Ascending aorta (tissue), 2 donors: ENCODE measurements around the gene PCYT1A. TPM values are rescaled to one million over a fixed set of nuclear protein-coding genes. Genes with fewer than 3 reads are reported as not detected.

Source experiments
- DNase-seq, 2 donors: peaks; one replicate each; pipeline ENCODE4 v3.0.0-alpha.2; 2019; ENCODE audit warnings: low spot score in 2 of 2
- H3K27ac ChIP-seq, 2 donors: fragments of 200-600 bp; sonication (generic); one replicate each; pipeline ENCODE4 v1.5.1; 2016 to 2017; ENCODE audit warnings: mild to moderate bottlenecking in 1 of 2
- H3K27me3 ChIP-seq: fragments of 200-600 bp; sonication (generic); one replicate; pipeline ENCODE4 v1.5.1; 2017
- H3K36me3 ChIP-seq, 2 donors: fragments of 200-600 bp; sonication (generic); one replicate each; pipeline ENCODE4 v1.5.1; 2016
- H3K4me1 ChIP-seq, 2 donors: fragments of 200-600 bp; sonication (generic); one replicate each; pipeline ENCODE4 v1.5.1; 2016 to 2017; ENCODE audit warnings: mild to moderate bottlenecking in 1 of 2
- H3K4me3 ChIP-seq, 2 donors: fragments of 200-600 bp; sonication (generic); one replicate each; pipeline ENCODE4 v1.5.1; 2016 to 2017; ENCODE audit warnings: mild to moderate bottlenecking in 1 of 2
- H3K9me3 ChIP-seq, 2 donors: fragments of 200-600 bp; sonication (generic); one replicate each; pipeline ENCODE4 v1.5.1; 2016
- CTCF ChIP-seq, 3 experiments: fragments of 200-600 bp in 2 of 3; fragments of 450-650 bp in 1 of 3; sonication (generic) in 2 of 3; IDR thresholded peaks; one replicate each; pipeline ENCODE4 v1.5.1; 2016 to 2019; ENCODE audit warnings: antibody characterized with exemption in 3 of 3, mild to moderate bottlenecking in 1 of 3, moderate library complexity in 1 of 3
- intact Hi-C: fragments of 100-400 bp; cut with DNase I; formaldehyde crosslinking; loops from one replicate; pipeline ENCODE4 v1.15.1; 2023
- total RNA-seq: library from RNA; depleted of rRNA; stranded (reverse); fragments of >200 nt; gene quantifications from one replicate; pipeline ENCODE4 v1.1.0, GENCODE V29; 2016

PCYT1A gene
- total RNA-seq, 1 donor from 2014 or later = 30.7 TPM

DNA sequence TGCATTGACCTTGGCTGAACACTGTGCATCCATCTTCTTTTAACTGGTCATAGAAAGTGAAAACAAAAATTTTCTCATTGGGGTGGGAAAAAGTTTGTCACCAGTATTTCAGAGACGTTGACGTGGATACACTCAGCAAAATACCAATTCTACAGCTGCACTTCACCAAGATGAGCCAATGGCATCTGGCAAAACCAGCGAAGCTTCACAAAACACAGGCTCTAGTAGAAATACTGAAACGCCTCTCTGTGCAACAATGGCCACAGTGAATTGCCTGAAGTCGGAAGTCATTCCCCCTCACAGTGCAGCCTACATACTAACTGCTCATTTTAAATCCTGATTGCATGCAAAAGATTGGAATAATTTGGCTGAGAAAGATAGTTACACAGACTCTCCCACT is 17.0 kb downstream of the PCYT1A start:
- Histone ChIP-seq H3K4me1 (no peaks in the 10 kb centered on the region), H3K27ac (no peak overlapping the region), H3K9me3 (no peaks in the 10 kb centered on the region), H3K36me3 (peaks cover 41 to 59% of the 10 kb centered on the region in 2 donors), H3K4me3 (no peak overlapping the region), H3K27me3 (no peaks in the 10 kb centered on the region)
- no peak for TF ChIP-seq CTCF (IDR thresholded peaks at IDR 0.05)
- intact Hi-C loops = no loop called here
- no peak for DNase-seq

DNA sequence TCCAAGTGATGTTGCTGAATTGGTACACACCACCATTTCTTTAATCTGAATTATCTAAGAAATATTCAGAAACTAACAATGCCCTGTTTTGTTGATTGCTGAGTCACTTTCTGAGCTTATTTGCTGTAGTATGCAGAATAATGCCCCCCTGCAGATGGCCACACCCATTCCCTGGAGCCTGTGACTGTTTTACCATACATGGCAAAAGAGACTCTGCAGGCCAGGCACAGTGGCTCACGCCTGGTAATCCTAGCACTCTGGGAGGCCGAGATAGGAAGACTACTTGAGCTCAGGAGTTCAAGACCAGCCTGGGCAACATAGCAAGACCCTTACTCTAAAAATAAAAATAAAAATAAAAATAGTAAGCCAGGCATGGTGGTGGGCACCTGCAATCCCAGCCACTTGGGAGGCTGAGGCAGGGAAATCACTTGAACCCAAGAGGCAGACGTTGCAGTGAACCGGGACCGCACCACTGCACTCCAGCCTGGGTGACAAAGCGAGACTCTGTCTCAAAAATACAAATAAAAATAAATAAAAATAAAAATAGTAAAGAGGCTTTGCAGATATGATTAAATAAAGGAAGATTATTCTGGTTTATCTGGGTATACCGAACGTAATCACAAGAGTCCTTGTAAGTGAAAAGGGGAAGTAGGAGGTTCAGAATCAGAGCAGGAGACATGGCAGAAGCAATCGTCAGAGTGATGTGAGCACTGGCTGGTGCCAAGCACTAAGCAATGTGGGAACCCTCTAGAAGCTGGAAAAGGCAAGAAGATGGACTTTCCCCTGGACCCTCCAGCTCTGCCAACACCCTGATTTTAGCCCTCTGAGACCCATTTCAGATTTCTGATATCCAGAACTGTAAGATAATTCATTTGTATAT is 19.0 kb downstream of the PCYT1A start:
- no peak overlapping the region for H3K4me3 ChIP-seq
- intact Hi-C loops = no loop called here
- H3K36me3 ChIP-seq = peaks cover 56 to 68% of the 10 kb centered on the region in 2 donors
- no peaks in the 10 kb centered on the region for H3K4me1 ChIP-seq
- no peak for DNase-seq
- H3K27me3 ChIP-seq = no peaks in the 10 kb centered on the region
- no peak overlapping the region for H3K27ac ChIP-seq
- H3K9me3 ChIP-seq = no peaks in the 10 kb centered on the region
- TF ChIP-seq CTCF (IDR thresholded peaks at IDR 0.05) = no peak

GRCh38 chr3:196263819-196264218 is 23.7 kb downstream of the PCYT1A start:
- H3K4me3 ChIP-seq = no peak overlapping the region
- H3K36me3 ChIP-seq = peaks cover 52 to 56% of the 10 kb centered on the region in 2 donors
- no peaks in the 10 kb centered on the region for H3K4me1 ChIP-seq
- intact Hi-C loops = no loop called here
- no peak overlapping the region for H3K27ac ChIP-seq
- DNase-seq = no peak
- no peaks in the 10 kb centered on the region for H3K27me3 ChIP-seq
- TF ChIP-seq CTCF (IDR thresholded peaks at IDR 0.05) = no peak
- no peaks in the 10 kb centered on the region for H3K9me3 ChIP-seq

DNA sequence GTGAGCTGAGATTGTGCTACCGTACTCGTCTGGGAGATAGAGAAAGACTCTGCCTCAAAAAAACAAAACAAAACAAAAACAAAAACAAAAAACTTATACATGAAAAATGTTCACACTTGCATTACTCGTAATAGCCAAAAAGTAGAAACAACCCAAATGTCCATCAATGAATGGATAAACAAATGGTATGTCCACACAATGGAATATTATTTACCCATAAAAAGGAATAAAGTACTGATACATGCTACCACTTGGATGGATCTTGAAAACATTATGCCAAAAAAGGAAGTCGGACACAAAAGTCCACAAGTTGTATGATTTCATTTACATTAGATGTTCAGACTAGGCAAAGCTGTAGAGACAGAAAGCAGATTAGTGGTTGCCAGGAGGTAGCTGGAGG is 26.7 kb downstream of the PCYT1A start:
- intact Hi-C loops = no loop called here
- no peaks in the 10 kb centered on the region for H3K27me3 ChIP-seq

DNA sequence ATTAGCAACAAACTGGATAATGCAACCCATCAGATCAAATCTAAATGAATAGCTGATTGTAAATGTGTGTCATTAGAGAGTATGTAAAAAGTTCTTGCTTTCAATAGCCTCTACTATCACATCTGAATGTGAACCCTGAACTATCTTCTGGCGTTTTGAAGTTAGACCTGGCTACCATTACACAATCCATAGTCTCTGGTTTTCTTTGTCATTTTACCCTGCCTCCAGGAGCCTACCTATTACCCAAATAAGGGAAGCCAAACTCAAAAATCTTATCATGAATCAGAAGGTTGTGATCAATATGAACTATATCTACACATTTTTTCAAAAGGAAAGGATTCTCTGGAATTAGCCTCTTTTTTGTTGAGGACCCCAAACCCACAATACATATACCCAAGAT is 31.8 kb downstream of the PCYT1A start:
- TF ChIP-seq CTCF (IDR thresholded peaks at IDR 0.05) = no peak

More for the DNA sequence above, 26.7 kb downstream of the PCYT1A start:
- peaks cover 44 to 49% of the 10 kb centered on the region in 2 donors for H3K36me3 ChIP-seq
- H3K27ac ChIP-seq = no peak overlapping the region
- DNase-seq = no peak
- no peaks in the 10 kb centered on the region for H3K4me1 ChIP-seq
- no peak for TF ChIP-seq CTCF (IDR thresholded peaks at IDR 0.05)
- no peaks in the 10 kb centered on the region for H3K9me3 ChIP-seq
- no peak overlapping the region for H3K4me3 ChIP-seq

More for the DNA sequence above, 31.8 kb downstream of the PCYT1A start:
- Histone ChIP-seq H3K27ac (no peak overlapping the region), H3K27me3 (no peaks in the 10 kb centered on the region), H3K9me3 (no peaks in the 10 kb centered on the region), H3K4me3 (no peak overlapping the region), H3K4me1 (no peaks in the 10 kb centered on the region), H3K36me3 (peaks cover 30 to 41% of the 10 kb centered on the region in 2 donors)
- no peak for DNase-seq
- intact Hi-C loops = loop anchor here (2.0 kb wide), 2 partner anchors 267 to 429 kb away; no protein-coding TSS in a partner anchor
